Ascending aorta (tissue), 2 donors: ENCODE data around the gene MAB21L4. TPM values are rescaled to one million over a fixed set of nuclear protein-coding genes. Genes with fewer than 3 reads are reported as not detected.

Source experiments
- DNase-seq, 2 donors: peaks; one replicate each; pipeline ENCODE4 v3.0.0-alpha.2; 2019; ENCODE audit warnings: low spot score in 2 of 2
- H3K27ac ChIP-seq, 2 donors: fragments of 200-600 bp; sonication (generic); one replicate each; pipeline ENCODE4 v1.5.1; 2016 to 2017; ENCODE audit warnings: mild to moderate bottlenecking in 1 of 2
- H3K27me3 ChIP-seq: fragments of 200-600 bp; sonication (generic); one replicate; pipeline ENCODE4 v1.5.1; 2017
- H3K36me3 ChIP-seq, 2 donors: fragments of 200-600 bp; sonication (generic); one replicate each; pipeline ENCODE4 v1.5.1; 2016
- H3K4me1 ChIP-seq, 2 donors: fragments of 200-600 bp; sonication (generic); one replicate each; pipeline ENCODE4 v1.5.1; 2016 to 2017; ENCODE audit warnings: mild to moderate bottlenecking in 1 of 2
- H3K4me3 ChIP-seq, 2 donors: fragments of 200-600 bp; sonication (generic); one replicate each; pipeline ENCODE4 v1.5.1; 2016 to 2017; ENCODE audit warnings: mild to moderate bottlenecking in 1 of 2
- H3K9me3 ChIP-seq, 2 donors: fragments of 200-600 bp; sonication (generic); one replicate each; pipeline ENCODE4 v1.5.1; 2016
- intact Hi-C: fragments of 100-400 bp; cut with DNase I; formaldehyde crosslinking; loops from one replicate; pipeline ENCODE4 v1.15.1; 2023
- total RNA-seq: library from RNA; depleted of rRNA; stranded (reverse); fragments of >200 nt; gene quantifications from one replicate; pipeline ENCODE4 v1.1.0, GENCODE V29; 2016
- TF ChIP-seq, protein P1 (sequence below), 3 experiments: fragments of 200-600 bp in 2 of 3; fragments of 450-650 bp in 1 of 3; sonication (generic) in 2 of 3; IDR thresholded peaks; one replicate each; pipeline ENCODE4 v1.5.1; 2016 to 2019; ENCODE audit warnings: antibody characterized with exemption in 3 of 3, mild to moderate bottlenecking in 1 of 3, moderate library complexity in 1 of 3

The MAB21L4 gene
- total RNA-seq, 1 donor from 2014 or later, result not detected

GRCh38 chr2:240884221-240884620, 11.7 kb downstream of the MAB21L4 start:
- Histone ChIP-seq H3K9me3 (no peaks in the 10 kb centered on the region), H3K27me3 (no peaks in the 10 kb centered on the region), H3K36me3 (no peaks in the 10 kb centered on the region), H3K4me1 (no peaks in the 10 kb centered on the region), H3K27ac (no peak overlapping the region), H3K4me3 (no peak overlapping the region)
- intact Hi-C loops, result no loop called here
- TF ChIP-seq, protein P1, sequence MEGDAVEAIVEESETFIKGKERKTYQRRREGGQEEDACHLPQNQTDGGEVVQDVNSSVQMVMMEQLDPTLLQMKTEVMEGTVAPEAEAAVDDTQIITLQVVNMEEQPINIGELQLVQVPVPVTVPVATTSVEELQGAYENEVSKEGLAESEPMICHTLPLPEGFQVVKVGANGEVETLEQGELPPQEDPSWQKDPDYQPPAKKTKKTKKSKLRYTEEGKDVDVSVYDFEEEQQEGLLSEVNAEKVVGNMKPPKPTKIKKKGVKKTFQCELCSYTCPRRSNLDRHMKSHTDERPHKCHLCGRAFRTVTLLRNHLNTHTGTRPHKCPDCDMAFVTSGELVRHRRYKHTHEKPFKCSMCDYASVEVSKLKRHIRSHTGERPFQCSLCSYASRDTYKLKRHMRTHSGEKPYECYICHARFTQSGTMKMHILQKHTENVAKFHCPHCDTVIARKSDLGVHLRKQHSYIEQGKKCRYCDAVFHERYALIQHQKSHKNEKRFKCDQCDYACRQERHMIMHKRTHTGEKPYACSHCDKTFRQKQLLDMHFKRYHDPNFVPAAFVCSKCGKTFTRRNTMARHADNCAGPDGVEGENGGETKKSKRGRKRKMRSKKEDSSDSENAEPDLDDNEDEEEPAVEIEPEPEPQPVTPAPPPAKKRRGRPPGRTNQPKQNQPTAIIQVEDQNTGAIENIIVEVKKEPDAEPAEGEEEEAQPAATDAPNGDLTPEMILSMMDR (IDR thresholded peaks at IDR 0.05), result no peak
- DNase-seq, result no peak

GRCh38 chr2:240881913-240882312, 14.0 kb downstream of the MAB21L4 start:
- H3K9me3 ChIP-seq, result no peaks in the 10 kb centered on the region
- H3K36me3 ChIP-seq, result no peaks in the 10 kb centered on the region
- intact Hi-C loops, result no loop called here
- H3K4me3 ChIP-seq, result no peak overlapping the region
- H3K4me1 ChIP-seq, result no peaks in the 10 kb centered on the region
- TF ChIP-seq, protein P1 (IDR thresholded peaks at IDR 0.05), result no peak
- no peak overlapping the region for H3K27ac ChIP-seq
- H3K27me3 ChIP-seq, result no peaks in the 10 kb centered on the region
- DNase-seq, result no peak

DNA sequence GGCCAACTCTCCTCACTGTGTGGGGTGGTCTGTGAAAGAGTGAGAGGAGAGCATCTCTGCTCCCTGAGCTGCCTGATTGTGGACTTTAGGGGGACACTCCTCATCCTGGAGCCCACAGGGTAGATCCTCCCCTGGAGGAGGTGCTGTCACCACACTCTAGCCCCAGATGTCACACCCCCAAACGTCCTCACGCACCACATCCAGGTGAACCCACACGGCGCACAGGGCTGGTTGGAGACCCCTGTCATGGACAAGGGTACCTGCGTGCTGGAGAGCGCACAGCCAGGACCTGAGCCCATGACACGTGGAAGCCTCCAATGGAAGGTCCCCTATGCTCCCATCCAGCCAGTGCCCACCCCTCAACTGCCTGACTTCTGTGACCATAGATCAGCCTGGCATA, 16.9 kb downstream of the MAB21L4 start:
- intact Hi-C loops, result no loop called here
- H3K9me3 ChIP-seq, result no peaks in the 10 kb centered on the region
- no peaks in the 10 kb centered on the region for H3K36me3 ChIP-seq
- no peaks in the 10 kb centered on the region for H3K27me3 ChIP-seq
- TF ChIP-seq, protein P1 (IDR thresholded peaks at IDR 0.05), result no peak
- no peak for DNase-seq
- no peak overlapping the region for H3K4me3 ChIP-seq
- no peak overlapping the region for H3K27ac ChIP-seq
- H3K4me1 ChIP-seq, result no peaks in the 10 kb centered on the region

DNA sequence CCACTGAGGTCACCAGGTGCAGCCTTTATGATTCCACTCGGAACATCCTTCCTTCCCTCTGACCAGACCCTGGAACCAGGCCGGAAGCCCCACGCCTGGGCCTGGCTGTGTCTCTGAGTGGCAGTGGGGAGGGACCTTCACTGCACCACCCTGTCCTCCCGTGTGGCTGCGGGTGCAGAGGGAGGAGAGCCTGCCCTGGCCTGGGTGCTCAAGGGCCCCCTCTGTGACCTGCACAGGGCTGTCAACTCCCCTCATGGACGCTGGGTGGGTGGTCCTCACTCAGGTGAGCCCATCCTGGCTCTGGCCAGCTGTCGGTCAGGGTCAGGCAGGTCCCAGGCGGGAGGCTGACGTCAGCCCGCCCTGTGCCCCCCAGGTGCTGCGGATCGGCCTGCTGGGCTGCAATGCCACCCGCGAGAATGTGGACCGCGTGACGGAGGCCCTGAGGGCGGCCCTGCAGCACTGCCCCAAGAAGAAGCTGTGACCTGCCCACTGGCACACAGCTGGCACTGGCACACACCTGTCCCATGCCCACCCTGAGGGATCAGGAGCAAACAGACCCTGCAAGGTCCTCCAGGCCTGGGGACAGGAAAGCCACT, 17.5 kb downstream of the MAB21L4 start:
- Histone ChIP-seq H3K36me3 (no peaks in the 10 kb centered on the region), H3K27ac (no peak overlapping the region), H3K4me3 (no peak overlapping the region), H3K27me3 (no peaks in the 10 kb centered on the region), H3K4me1 (no peaks in the 10 kb centered on the region), H3K9me3 (no peaks in the 10 kb centered on the region)
- TF ChIP-seq, protein P1 (IDR thresholded peaks at IDR 0.05), result no peak
- no peak for DNase-seq
- intact Hi-C loops, result no loop called here

DNA sequence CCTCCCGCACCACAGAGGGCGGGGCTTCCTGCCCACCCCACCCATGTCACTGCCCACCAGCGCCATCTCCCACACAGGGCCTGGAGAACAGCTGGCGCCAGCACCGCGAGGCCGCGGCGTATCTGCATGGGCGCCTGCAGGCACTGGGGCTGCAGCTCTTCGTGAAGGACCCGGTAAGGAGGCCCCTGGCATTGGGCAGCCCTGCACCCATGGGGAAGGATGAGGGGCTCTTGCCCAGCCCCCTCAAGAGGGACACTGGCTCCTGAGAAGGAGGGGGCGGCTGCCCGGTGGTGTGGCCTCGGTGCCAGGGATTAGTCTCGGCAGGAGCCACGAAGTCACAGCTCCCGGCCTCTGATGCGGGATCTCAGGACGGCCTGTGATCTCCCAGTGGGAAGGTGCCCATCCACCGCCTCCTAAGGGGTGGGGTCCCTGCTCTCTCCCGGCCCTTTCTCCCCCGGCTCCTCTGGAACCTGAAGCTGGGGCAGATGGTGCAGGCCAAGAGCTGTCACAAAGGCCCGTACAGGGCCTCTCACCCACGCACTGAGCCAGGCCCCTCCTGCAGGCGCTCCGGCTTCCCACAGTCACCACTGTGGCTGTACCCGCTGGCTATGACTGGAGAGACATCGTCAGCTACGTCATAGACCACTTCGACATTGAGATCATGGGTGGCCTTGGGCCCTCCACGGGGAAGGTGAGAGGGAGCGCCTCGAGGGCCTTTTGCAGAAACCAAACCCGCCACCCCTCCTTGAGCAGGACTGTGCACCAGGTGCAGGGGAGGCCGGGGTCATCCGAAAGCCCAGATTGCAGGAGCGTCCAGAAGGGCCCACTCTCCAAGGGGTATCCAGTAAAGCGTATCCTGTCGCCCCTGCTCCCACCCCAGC, 18.3 kb downstream of the MAB21L4 start:
- H3K9me3 ChIP-seq, result no peaks in the 10 kb centered on the region
- DNase-seq, result no peak
- H3K36me3 ChIP-seq, result no peaks in the 10 kb centered on the region
- no peaks in the 10 kb centered on the region for H3K27me3 ChIP-seq
- H3K27ac ChIP-seq, result no peak overlapping the region
- intact Hi-C loops, result no loop called here
- no peak overlapping the region for H3K4me3 ChIP-seq
- TF ChIP-seq, protein P1 (IDR thresholded peaks at IDR 0.05), result no peak
- no peaks in the 10 kb centered on the region for H3K4me1 ChIP-seq
